GM23248 (cell line): Measurements from ENCODE around the gene TSPYL2.

Experiments
- EZH2 ChIP-seq: fragments of 200-600 bp; sonication (generic); IDR thresholded peaks from 2 replicates; pipeline ENCODE4 v1.6.1; 2018; ENCODE audit warnings: antibody characterized with exemption, mild to moderate bottlenecking; ENCODE audit not compliant: insufficient read depth, poor library complexity, severe bottlenecking
- EZH2phosphoT487 ChIP-seq: fragments of 200-600 bp; sonication (generic); IDR thresholded peaks from 2 replicates; pipeline ENCODE4 v1.6.1; 2018; ENCODE audit warnings: antibody characterized with exemption, moderate library complexity, mild to moderate bottlenecking, low read depth; ENCODE audit not compliant: insufficient read depth

DNA sequence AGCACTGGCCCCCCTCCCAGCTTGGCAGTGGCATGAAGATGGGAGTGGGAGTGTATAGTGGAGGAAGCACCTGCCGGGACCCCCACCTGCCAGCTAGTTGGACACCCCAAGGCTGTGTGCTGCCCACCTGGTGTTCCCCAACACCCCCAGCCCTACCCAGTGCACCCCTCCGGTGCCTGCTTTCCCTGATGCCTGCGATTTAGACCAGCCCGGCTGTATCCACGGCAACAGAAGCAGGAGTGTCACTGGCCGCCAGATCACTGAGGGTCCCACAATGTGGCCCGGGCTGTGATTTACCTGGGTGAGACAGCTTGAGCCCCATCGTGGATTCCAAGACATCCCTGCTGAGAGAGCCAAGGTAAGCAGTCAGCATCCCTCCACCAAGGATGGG lies 33.0 kb upstream of the TSPYL2 start:
- TF ChIP-seq EZH2: no peak
- TF ChIP-seq EZH2phosphoT487: no peak
